ENCODE measurements around the gene KIF15. TPM values are rescaled to one million over a fixed set of nuclear protein-coding genes. Genes with fewer than 3 reads are reported as not detected.

KIF15 gene
- polyA plus RNA-seq, 1 donor from 2014 or later: 5.8 TPM

GRCh38 chr3:44762170-44762677, 630 bp downstream of the KIF15 start:
- Histone ChIP-seq H3K27me3 (ENCODE audit: insufficient read depth, low read depth, low read length) (no peaks in the 10 kb centered on the region), H2AFZ (ENCODE audit: low read depth, low read length) (peak overlapping the region; percentile 61), H3K36me3 (ENCODE audit: insufficient read depth, low read length) (peaks cover 14% of the 10 kb centered on the region), H3F3A (ENCODE audit: insufficient read depth, low read length, poor library complexity, severe bottlenecking) (no peaks in the 10 kb centered on the region), H3K27ac (ENCODE audit: low read length) (no peak overlapping the region), H3K4me2 (ENCODE audit: low read length) (peak overlapping the region; percentile 77), H3K79me2 (replicated peaks; ENCODE audit: insufficient read depth, low read length) (peaks cover 23% of the 10 kb centered on the region), H4K20me1 (ENCODE audit: insufficient read depth) (no peaks in the 10 kb centered on the region), H3K9me3 (ENCODE audit: low read length) (peaks cover 8% of the 10 kb centered on the region), H3K9me2 (ENCODE audit: insufficient read depth, low read length) (no peaks in the 10 kb centered on the region), H3K4me3 (ENCODE audit: low read length) (peak overlapping the region; percentile 78), H3K9ac (ENCODE audit: low read length) (peak overlapping the region; percentile 40)
- TF ChIP-seq RAD21 (conservative IDR thresholded peaks at IDR 0.05) (no peak), POLR2AphosphoS5 (IDR thresholded peaks at IDR 0.05) (no peak), EZH2 (IDR thresholded peaks at IDR 0.05; ENCODE audit: borderline replicate concordance, insufficient read depth, low read length, poor library complexity, severe bottlenecking) (no peak), MXI1 (conservative IDR thresholded peaks at IDR 0.05; ENCODE audit: poor library complexity, severe bottlenecking) (no peak), SMC3 (conservative IDR thresholded peaks at IDR 0.05; ENCODE audit: poor library complexity) (no peak), TAF1 (IDR thresholded peaks at IDR 0.05; ENCODE audit: low read depth) (no peak), REST (IDR thresholded peaks at IDR 0.05; ENCODE audit: borderline replicate concordance) (no peak), CTCF (IDR thresholded peaks at IDR 0.05; ENCODE audit: poor library complexity, severe bottlenecking) (no peak), EP300 (conservative IDR thresholded peaks at IDR 0.05; ENCODE audit: poor library complexity, severe bottlenecking) (no peak)

GRCh38 chr3:44762690-44763089, 1.1 kb downstream of the KIF15 start:
- H3K27ac ChIP-seq (ENCODE audit: low read length): no peak overlapping the region
- H3F3A ChIP-seq (ENCODE audit: insufficient read depth, low read length, poor library complexity, severe bottlenecking): no peaks in the 10 kb centered on the region
- H2AFZ ChIP-seq (ENCODE audit: low read depth, low read length): no peak overlapping the region
- no peak overlapping the region for H3K4me2 ChIP-seq (ENCODE audit: low read length)
- peak overlapping the region; percentile 78 for H3K4me3 ChIP-seq (ENCODE audit: low read length)
- peaks cover 8% of the 10 kb centered on the region for H3K9me3 ChIP-seq (ENCODE audit: low read length)
- no peaks in the 10 kb centered on the region for H3K27me3 ChIP-seq (ENCODE audit: insufficient read depth, low read depth, low read length)
- no peaks in the 10 kb centered on the region for H3K9me2 ChIP-seq (ENCODE audit: insufficient read depth, low read length)
- TF ChIP-seq RAD21 (conservative IDR thresholded peaks at IDR 0.05): no peak
- no peak for TF ChIP-seq MXI1 (conservative IDR thresholded peaks at IDR 0.05; ENCODE audit: poor library complexity, severe bottlenecking)
- no peak for TF ChIP-seq POLR2AphosphoS5 (IDR thresholded peaks at IDR 0.05)
- no peak for TF ChIP-seq SMC3 (conservative IDR thresholded peaks at IDR 0.05; ENCODE audit: poor library complexity)
- no peak for TF ChIP-seq REST (IDR thresholded peaks at IDR 0.05; ENCODE audit: borderline replicate concordance)
- no peak for TF ChIP-seq TAF1 (IDR thresholded peaks at IDR 0.05; ENCODE audit: low read depth)
- TF ChIP-seq CTCF (IDR thresholded peaks at IDR 0.05; ENCODE audit: poor library complexity, severe bottlenecking): no peak
- TF ChIP-seq EZH2 (IDR thresholded peaks at IDR 0.05; ENCODE audit: borderline replicate concordance, insufficient read depth, low read length, poor library complexity, severe bottlenecking): no peak
- TF ChIP-seq EP300 (conservative IDR thresholded peaks at IDR 0.05; ENCODE audit: poor library complexity, severe bottlenecking): no peak
- peaks cover 23% of the 10 kb centered on the region for H3K79me2 ChIP-seq (replicated peaks; ENCODE audit: insufficient read depth, low read length)
- H4K20me1 ChIP-seq (ENCODE audit: insufficient read depth): no peaks in the 10 kb centered on the region
- H3K9ac ChIP-seq (ENCODE audit: low read length): peak overlapping the region; percentile 40
- peaks cover 9% of the 10 kb centered on the region for H3K36me3 ChIP-seq (ENCODE audit: insufficient read depth, low read length)

All from neural cell (in vitro differentiated cells).